NT2/D1 (cell line): Measurements from ENCODE around the gene RBFOX2.

Experiments used
- SUZ12 ChIP-seq: IDR thresholded peaks from 2 replicates; pipeline ENCODE4 v1.6.1; 2011; ENCODE audit not compliant: insufficient read length, insufficient read depth; ENCODE audit errors: extremely low read depth
- YY1 ChIP-seq: IDR thresholded peaks from 2 replicates; pipeline ENCODE4 v1.6.1; 2011; ENCODE audit not compliant: insufficient read length, insufficient read depth
- ZNF274 ChIP-seq: IDR thresholded peaks from 2 replicates; pipeline ENCODE4 v1.6.1; 2011; ENCODE audit warnings: mild to moderate bottlenecking, low read depth, low read length

GRCh38 chr22:35841907-35842518 is 186.6 kb downstream of the RBFOX2 start:
- no peak for TF ChIP-seq SUZ12
- TF ChIP-seq YY1 = no peak
- no peak for TF ChIP-seq ZNF274
